H1 (cell line): ENCODE measurements around the gene STAT3.

Experiments
- CEBPB ChIP-seq: IDR thresholded peaks from 2 replicates; pipeline ENCODE4 v1.6.1; 2012; ENCODE audit warnings: low read depth, low read length
- EZH2 ChIP-seq: fragments of 200-600 bp; sonication (generic); IDR thresholded peaks from 2 replicates; pipeline ENCODE4 v1.7.1; 2012; ENCODE audit warnings: low read depth, mild to moderate bottlenecking, moderate library complexity, low read length, inconsistent platforms; ENCODE audit not compliant: severe bottlenecking
- GABPA ChIP-seq: IDR thresholded peaks from 2 replicates; pipeline ENCODE4 v1.6.1; 2011; ENCODE audit warnings: mild to moderate bottlenecking, low read length, moderate library complexity, borderline replicate concordance; ENCODE audit not compliant: insufficient read depth
- RAD21 ChIP-seq, 2 experiments: IDR thresholded peaks in 1 of 2; conservative IDR thresholded peaks in 1 of 2; 2 replicates each; pipeline ENCODE4 v1.6.1; 2011; ENCODE audit warnings: low read depth in 2 of 2, low read length in 2 of 2, improper control_type of control experiment in 1 of 2, inconsistent platforms in 1 of 2, mild to moderate bottlenecking in 1 of 2, moderate library complexity in 1 of 2
- SP2 ChIP-seq: IDR thresholded peaks from 2 replicates; pipeline ENCODE4 v1.6.1; 2012; ENCODE audit warnings: mild to moderate bottlenecking, low read length, inconsistent platforms
- TCF12 ChIP-seq: IDR thresholded peaks from 2 replicates; pipeline ENCODE4 v1.6.1; 2011; ENCODE audit warnings: low read depth, mild to moderate bottlenecking, low read length
- TF ChIP-seq, protein P1 (sequence below): IDR thresholded peaks from 2 replicates; pipeline ENCODE4 v1.6.1; 2011; ENCODE audit warnings: low read depth, mild to moderate bottlenecking, low read length; ENCODE audit not compliant: insufficient read depth

DNA sequence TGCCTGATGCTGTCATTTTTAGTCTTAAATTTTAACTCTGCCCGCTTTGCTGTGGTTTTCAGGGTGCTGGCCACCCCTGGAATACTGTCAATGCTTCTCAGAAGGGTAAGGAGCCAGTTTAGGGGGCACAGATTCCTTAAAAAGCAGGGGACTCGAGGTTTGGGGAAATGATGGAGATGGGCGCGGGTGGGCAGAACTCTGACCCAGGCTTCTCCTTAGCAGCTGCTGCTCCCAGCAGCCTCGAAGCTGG is 76.3 kb downstream of the STAT3 start:
- TF ChIP-seq SP2 (no peak), CEBPB (no peak), TCF12 (no peak), GABPA (no peak), RAD21 (IDR thresholded peaks at IDR 0.05 in 1 of 2, conservative IDR thresholded peaks at IDR 0.05 in 1 of 2; ENCODE audit: low read depth in 2 of 2, low read length in 2 of 2) (no peak), EZH2 (no peak)
- TF ChIP-seq, protein P1, sequence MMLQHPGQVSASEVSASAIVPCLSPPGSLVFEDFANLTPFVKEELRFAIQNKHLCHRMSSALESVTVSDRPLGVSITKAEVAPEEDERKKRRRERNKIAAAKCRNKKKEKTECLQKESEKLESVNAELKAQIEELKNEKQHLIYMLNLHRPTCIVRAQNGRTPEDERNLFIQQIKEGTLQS: no peak
